GM23248 (cell line): ENCODE measurements around the gene UGGT1.

Source experiments
- EZH2 ChIP-seq: fragments of 200-600 bp; sonication (generic); IDR thresholded peaks from 2 replicates; pipeline ENCODE4 v1.6.1; 2018; ENCODE audit warnings: antibody characterized with exemption, mild to moderate bottlenecking; ENCODE audit not compliant: insufficient read depth, poor library complexity, severe bottlenecking
- EZH2phosphoT487 ChIP-seq: fragments of 200-600 bp; sonication (generic); IDR thresholded peaks from 2 replicates; pipeline ENCODE4 v1.6.1; 2018; ENCODE audit warnings: antibody characterized with exemption, moderate library complexity, mild to moderate bottlenecking, low read depth; ENCODE audit not compliant: insufficient read depth

- TF ChIP-seq EZH2 (no peak), EZH2phosphoT487 (no peak)
Measured at GRCh38 chr2:128215897-128216642, 125.1 kb downstream of the UGGT1 start.
